SU-DHL-6 (cell line): Measurements from ENCODE around the gene IFNGR2.

Experiments used
- EZH2phosphoT487 ChIP-seq: fragments of 200-600 bp; sonication (generic), shearing (Covaris generic); conservative IDR thresholded peaks from 2 replicates; pipeline ENCODE4 v1.6.1; 2018; ENCODE audit warnings: mild to moderate bottlenecking, antibody characterized with exemption, low read length, moderate library complexity, mixed read lengths
- TF ChIP-seq, protein P1 (sequence below): fragments of 200-600 bp; sonication (generic); IDR thresholded peaks from one replicate; pipeline ENCODE4 v1.5.1; 2017; ENCODE audit warnings: antibody characterized with exemption, mild to moderate bottlenecking, low read length, moderate library complexity; ENCODE audit not compliant: insufficient read depth, poor library complexity, severe bottlenecking

GRCh38 chr21:33458861-33459260 is 55.6 kb downstream of the IFNGR2 start:
- TF ChIP-seq, protein P1, sequence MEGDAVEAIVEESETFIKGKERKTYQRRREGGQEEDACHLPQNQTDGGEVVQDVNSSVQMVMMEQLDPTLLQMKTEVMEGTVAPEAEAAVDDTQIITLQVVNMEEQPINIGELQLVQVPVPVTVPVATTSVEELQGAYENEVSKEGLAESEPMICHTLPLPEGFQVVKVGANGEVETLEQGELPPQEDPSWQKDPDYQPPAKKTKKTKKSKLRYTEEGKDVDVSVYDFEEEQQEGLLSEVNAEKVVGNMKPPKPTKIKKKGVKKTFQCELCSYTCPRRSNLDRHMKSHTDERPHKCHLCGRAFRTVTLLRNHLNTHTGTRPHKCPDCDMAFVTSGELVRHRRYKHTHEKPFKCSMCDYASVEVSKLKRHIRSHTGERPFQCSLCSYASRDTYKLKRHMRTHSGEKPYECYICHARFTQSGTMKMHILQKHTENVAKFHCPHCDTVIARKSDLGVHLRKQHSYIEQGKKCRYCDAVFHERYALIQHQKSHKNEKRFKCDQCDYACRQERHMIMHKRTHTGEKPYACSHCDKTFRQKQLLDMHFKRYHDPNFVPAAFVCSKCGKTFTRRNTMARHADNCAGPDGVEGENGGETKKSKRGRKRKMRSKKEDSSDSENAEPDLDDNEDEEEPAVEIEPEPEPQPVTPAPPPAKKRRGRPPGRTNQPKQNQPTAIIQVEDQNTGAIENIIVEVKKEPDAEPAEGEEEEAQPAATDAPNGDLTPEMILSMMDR, result no peak
- TF ChIP-seq EZH2phosphoT487, result no peak
